IPS-15b (cell line): ENCODE measurements around the gene SULT1C4.

ENCODE experiments used
- H3K27me3 ChIP-seq: one replicate; pipeline ENCODE4 v1.6.1; 2013; ENCODE audit warnings: low read length; ENCODE audit not compliant: control insufficient read depth, insufficient read depth
- H3K36me3 ChIP-seq: one replicate; pipeline ENCODE4 v1.6.1; 2013; ENCODE audit warnings: low read length; ENCODE audit not compliant: control insufficient read depth, insufficient read depth
- H3K4me1 ChIP-seq: one replicate; pipeline ENCODE4 v1.6.1; 2013; ENCODE audit warnings: mild to moderate bottlenecking, low read length; ENCODE audit not compliant: control insufficient read depth, insufficient read depth
- H3K4me3 ChIP-seq: one replicate; pipeline ENCODE4 v1.5.1; 2013; ENCODE audit warnings: low read depth, low read length
- H3K9ac ChIP-seq: one replicate; pipeline ENCODE4 v1.6.1; 2013; ENCODE audit warnings: low read depth, mild to moderate bottlenecking, low read length
- H3K9me3 ChIP-seq: one replicate; pipeline ENCODE4 v1.6.1; 2013; ENCODE audit warnings: mild to moderate bottlenecking, low read length; ENCODE audit not compliant: control insufficient read depth, insufficient read depth

Gene SULT1C4

GRCh38 chr2:108377401-108377800, 353 bp upstream of the SULT1C4 start:
- Histone ChIP-seq H3K4me1 (peaks cover 20% of the 10 kb centered on the region), H3K9ac (no peak overlapping the region), H3K4me3 (no peak overlapping the region)

GRCh38 chr2:108378851-108379250, 1.1 kb downstream of the SULT1C4 start:
- no peaks in the 10 kb centered on the region for H3K36me3 ChIP-seq
- H3K27me3 ChIP-seq = no peaks in the 10 kb centered on the region
- no peaks in the 10 kb centered on the region for H3K9me3 ChIP-seq
- no peak overlapping the region for H3K9ac ChIP-seq
- H3K4me3 ChIP-seq = no peak overlapping the region
- H3K4me1 ChIP-seq = peaks cover 21% of the 10 kb centered on the region

More at GRCh38 chr2:108377401-108377800, 353 bp upstream of the SULT1C4 start:
- Histone ChIP-seq H3K9me3 (no peaks in the 10 kb centered on the region), H3K36me3 (no peaks in the 10 kb centered on the region), H3K27me3 (no peaks in the 10 kb centered on the region)

GRCh38 chr2:108382196-108382595, 4.4 kb downstream of the SULT1C4 start:
- Histone ChIP-seq H3K27me3 (no peaks in the 10 kb centered on the region), H3K36me3 (no peaks in the 10 kb centered on the region), H3K4me3 (no peak overlapping the region)

GRCh38 chr2:108383146-108383830, 5.5 kb downstream of the SULT1C4 start:
- Histone ChIP-seq H3K4me1 (peaks cover 7% of the 10 kb centered on the region), H3K27me3 (no peaks in the 10 kb centered on the region), H3K4me3 (no peak overlapping the region), H3K9me3 (no peaks in the 10 kb centered on the region), H3K9ac (no peak overlapping the region), H3K36me3 (no peaks in the 10 kb centered on the region)

More at GRCh38 chr2:108382196-108382595, 4.4 kb downstream of the SULT1C4 start:
- Histone ChIP-seq H3K4me1 (peaks cover 15% of the 10 kb centered on the region), H3K9ac (no peak overlapping the region), H3K9me3 (no peaks in the 10 kb centered on the region)

- Histone ChIP-seq H3K4me1 (peaks cover 6% of the 10 kb centered on the region), H3K27me3 (no peaks in the 10 kb centered on the region)
Measured at GRCh38 chr2:108384662-108385393, 7.1 kb downstream of the SULT1C4 start.

GRCh38 chr2:108385411-108386071, 7.8 kb downstream of the SULT1C4 start:
- H3K9me3 ChIP-seq = no peaks in the 10 kb centered on the region
- H3K27me3 ChIP-seq = no peaks in the 10 kb centered on the region
- no peak overlapping the region for H3K4me3 ChIP-seq
- H3K4me1 ChIP-seq = peaks cover 7% of the 10 kb centered on the region
- H3K36me3 ChIP-seq = no peaks in the 10 kb centered on the region
- H3K9ac ChIP-seq = no peak overlapping the region

More at GRCh38 chr2:108384662-108385393, 7.1 kb downstream of the SULT1C4 start:
- Histone ChIP-seq H3K9ac (no peak overlapping the region), H3K36me3 (no peaks in the 10 kb centered on the region), H3K4me3 (no peak overlapping the region), H3K9me3 (no peaks in the 10 kb centered on the region)

- H3K4me3 ChIP-seq = no peak overlapping the region
- H3K27me3 ChIP-seq = no peaks in the 10 kb centered on the region
- H3K36me3 ChIP-seq = no peaks in the 10 kb centered on the region
- peaks cover 9% of the 10 kb centered on the region for H3K4me1 ChIP-seq
- no peaks in the 10 kb centered on the region for H3K9me3 ChIP-seq
- H3K9ac ChIP-seq = no peak overlapping the region
Measured at GRCh38 chr2:108388045-108388444, 10.3 kb downstream of the SULT1C4 start.

GRCh38 chr2:108390340-108390739, 12.6 kb downstream of the SULT1C4 start:
- Histone ChIP-seq H3K36me3 (no peaks in the 10 kb centered on the region), H3K9ac (no peak overlapping the region), H3K4me1 (peaks cover 5% of the 10 kb centered on the region), H3K27me3 (no peaks in the 10 kb centered on the region), H3K9me3 (no peaks in the 10 kb centered on the region), H3K4me3 (no peak overlapping the region)

GRCh38 chr2:108392029-108392428, 14.3 kb downstream of the SULT1C4 start:
- H3K9ac ChIP-seq = no peak overlapping the region
- H3K4me3 ChIP-seq = no peak overlapping the region
- no peaks in the 10 kb centered on the region for H3K36me3 ChIP-seq
- no peaks in the 10 kb centered on the region for H3K27me3 ChIP-seq
- H3K4me1 ChIP-seq = peaks cover 10% of the 10 kb centered on the region
- H3K9me3 ChIP-seq = no peaks in the 10 kb centered on the region

- Histone ChIP-seq H3K27me3 (no peaks in the 10 kb centered on the region), H3K9me3 (no peaks in the 10 kb centered on the region), H3K4me3 (no peak overlapping the region), H3K9ac (no peak overlapping the region), H3K4me1 (peaks cover 11% of the 10 kb centered on the region), H3K36me3 (no peaks in the 10 kb centered on the region)
Measured at GRCh38 chr2:108393197-108393596, 15.4 kb downstream of the SULT1C4 start.

- H3K9me3 ChIP-seq = no peaks in the 10 kb centered on the region
- no peaks in the 10 kb centered on the region for H3K27me3 ChIP-seq
- H3K4me3 ChIP-seq = no peak overlapping the region
- H3K9ac ChIP-seq = no peak overlapping the region
- no peaks in the 10 kb centered on the region for H3K36me3 ChIP-seq
- peaks cover 11% of the 10 kb centered on the region for H3K4me1 ChIP-seq
Measured at GRCh38 chr2:108395155-108395554, 17.4 kb downstream of the SULT1C4 start.
